NCI-H446 (cell line): ENCODE data around the gene MYO1G.

ENCODE experiments used
- DNase-seq, 2 experiments: peaks; one replicate each; lab custom pipeline; 2025; lab: John Stamatoyannopoulos, UW

MYO1G gene

GRCh38 chr7:44966731-44967538 is 11.9 kb downstream of the MYO1G start:
- DNase-seq = no peak

GRCh38 chr7:44965937-44966730 is 12.7 kb downstream of the MYO1G start:
- DNase-seq = no peak

- DNase-seq = no peak
Observed at GRCh38 chr7:44965441-44965903, 13.3 kb downstream of the MYO1G start.

DNA sequence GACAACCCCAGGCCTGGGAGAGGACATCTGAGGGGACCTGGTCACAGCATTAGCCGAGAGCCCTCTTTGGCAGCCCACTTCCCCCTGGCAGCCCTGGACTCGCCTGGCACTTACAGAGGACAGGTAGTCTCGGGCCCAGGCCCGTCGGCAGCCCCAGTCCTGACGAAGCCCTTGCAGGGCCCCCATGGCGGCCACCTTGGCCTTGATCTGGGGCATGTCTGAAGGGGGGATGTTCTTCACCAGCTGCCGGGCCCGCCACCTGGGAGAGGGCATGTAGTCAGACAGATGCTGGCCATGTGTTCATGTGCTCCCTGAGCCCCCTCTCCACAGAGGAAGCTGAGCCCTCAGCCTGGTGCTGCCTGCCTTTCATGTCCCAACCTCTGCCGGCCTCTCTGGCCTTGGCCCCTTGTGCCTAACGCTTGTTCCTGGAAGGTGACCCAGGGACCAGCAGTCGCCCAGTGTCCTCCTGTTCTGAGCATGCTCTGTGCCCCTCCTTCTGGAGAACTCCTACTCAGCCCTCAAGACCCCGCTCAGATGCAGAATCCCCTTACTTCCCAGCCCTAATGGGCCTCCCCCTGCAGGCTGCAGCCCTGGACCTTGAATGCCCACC is 13.9 kb downstream of the MYO1G start:
- no peak for DNase-seq

DNA sequence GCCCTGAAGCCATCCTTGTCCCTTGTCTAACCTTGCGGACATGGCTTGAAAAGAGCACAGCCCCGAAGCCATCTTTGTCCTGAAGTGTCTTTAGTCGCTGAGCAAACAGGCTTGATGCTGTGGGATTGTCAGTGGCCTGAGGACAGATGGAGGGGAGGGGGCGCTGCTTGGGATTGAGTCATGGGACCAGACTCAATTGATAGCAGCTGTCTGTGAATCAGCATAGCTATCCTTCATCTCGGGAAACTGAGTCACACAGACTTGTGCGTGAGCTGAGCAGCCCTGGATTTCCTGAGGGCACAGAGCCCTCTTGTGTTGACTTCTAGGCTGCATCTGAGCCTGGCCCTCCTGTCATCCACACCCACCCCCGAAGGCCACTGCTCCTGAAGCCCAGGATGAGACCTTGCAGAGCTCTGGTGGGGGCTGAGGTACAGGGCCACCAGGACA is 14.4 kb downstream of the MYO1G start:
- DNase-seq = no peak

DNA sequence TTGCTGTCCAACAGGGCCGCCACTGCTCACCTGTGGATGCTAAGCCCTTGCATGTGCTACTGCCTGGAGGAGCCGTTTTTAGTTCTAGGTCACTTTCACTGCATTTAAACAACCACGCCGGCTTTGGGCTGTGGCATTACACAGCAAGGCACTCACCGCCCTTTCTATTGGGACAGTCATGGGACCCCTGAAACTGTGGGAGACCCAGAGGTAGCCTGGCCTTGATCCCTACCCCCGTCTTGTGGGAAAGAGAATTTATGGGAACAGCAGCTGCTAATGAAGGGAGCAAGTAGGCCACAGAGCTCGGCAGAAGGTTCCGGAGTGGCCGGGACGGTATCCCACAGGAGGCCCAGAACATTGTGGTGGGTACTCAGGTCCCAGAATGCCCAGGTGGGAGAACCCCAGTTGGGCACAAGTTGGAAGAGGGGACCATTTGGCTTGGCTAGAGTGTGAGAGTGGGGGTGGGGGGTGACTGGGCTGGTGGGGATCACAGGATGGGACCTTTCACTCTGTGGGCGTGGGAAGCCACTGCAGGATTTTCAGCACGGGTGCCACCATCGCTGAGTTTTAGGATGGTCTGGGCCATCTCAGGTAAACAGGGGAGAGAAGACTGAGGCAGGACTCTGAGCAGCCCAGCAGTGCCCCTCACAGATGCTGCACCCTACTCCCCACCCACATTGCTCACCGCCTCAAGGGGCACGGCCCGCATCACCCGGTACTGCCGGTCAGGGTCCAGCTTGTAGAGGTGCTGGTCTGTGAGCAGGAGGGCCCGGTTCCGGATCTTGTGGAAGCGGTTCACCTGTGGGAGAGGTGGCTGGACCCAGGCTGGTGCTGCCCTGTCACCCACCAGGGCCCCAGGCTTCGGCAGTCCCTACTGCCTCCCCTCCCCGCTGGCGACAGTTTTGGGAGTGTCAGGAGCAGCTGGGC is 15.2 kb downstream of the MYO1G start:
- no peak for DNase-seq

DNA sequence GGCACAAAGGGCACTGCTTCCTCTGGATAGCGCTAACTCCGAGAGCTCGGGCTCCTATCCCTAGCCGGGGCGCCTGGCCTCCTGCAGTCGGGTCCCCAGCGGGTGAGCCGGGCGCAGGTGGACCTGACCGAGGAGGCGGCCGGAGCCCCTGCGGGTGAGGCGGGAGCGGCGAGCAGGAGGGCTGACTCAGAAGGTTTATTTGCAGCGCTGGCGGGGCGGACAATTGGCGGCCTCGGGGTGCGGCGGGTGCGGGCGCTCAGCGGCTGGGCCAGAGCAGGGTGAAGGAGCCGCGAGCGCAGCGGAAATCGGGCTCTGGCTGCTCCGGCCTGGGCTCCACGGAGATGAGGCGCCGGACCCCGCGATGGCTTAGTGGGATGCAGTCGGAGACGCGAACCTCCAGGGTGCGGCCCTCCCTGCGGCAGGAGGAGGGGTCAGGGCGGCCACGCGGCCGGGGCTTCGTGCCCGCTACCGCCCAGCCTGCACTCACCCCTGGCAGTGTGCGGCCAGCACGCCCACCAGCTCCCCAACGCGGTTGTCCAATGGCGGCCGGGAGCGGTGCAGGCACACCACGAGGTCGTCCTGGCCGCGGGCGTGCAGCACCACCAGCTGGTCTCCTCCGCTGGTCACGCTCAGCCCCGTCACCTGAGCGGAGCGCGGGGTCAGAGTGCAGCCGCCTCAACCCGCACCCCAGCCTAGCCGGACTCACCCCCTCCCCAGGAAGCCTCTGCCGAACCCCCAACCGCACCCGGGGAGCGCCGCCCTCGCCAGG is 16.1 kb downstream of the MYO1G start:
- DNase-seq = no peak

- DNase-seq = no peak
Observed at GRCh38 chr7:44961844-44962482, 16.9 kb downstream of the MYO1G start.

- no peak for DNase-seq
Observed at GRCh38 chr7:44960011-44960580, 18.7 kb downstream of the MYO1G start.

- no peak for DNase-seq
Observed at GRCh38 chr7:44959433-44959951, 19.3 kb downstream of the MYO1G start.

GRCh38 chr7:44958645-44959344 is 20.0 kb downstream of the MYO1G start:
- no peak for DNase-seq

DNA sequence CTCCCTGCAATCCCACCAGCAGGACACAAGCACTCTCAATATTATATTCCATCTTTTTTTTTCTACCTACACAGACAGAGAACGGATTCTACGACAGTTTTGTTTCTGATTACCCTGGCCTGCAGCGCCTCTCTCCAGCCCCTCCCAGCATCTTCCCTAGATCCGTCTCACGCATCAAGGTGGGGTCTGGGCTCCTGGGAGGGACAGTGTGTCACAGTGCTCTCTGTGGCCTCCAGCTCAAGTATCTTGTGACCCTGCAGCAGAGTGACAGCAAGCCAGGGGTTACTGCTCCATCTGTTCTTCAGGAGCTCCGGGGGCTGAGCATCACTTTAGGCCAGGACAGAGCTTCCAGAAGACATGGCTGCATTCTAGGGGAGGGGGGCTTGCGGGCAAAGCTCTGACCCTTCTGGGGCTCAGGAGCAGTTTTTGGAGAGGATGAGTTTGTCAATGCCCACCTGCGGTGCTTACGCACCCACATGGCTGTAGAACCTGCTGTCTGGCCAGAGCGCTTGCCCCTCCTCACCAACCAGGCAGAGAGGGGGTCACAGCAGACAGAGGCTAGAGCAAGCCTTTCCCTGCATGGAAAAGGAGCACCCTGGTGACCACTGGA is 22.6 kb downstream of the MYO1G start:
- no peak for DNase-seq

DNA sequence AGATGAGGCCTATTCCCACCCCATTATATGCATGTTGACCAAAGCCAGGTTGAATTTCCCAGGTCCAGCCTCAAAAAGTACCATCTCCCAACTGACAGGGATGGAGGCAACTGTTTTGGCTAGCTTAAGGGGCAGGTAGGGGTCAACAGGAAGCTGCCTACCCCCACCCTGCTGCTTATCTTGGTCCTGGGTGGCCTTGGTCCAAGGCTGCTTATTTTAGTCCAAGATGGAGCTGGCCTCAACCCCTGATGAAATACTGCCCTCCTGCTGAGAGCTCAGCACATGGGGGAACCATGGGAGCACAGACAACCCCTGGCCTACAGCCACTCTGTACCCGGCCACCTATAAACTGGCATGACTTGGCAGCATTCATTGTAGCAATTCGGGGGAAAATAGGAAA is 23.1 kb downstream of the MYO1G start:
- no peak for DNase-seq

DNA sequence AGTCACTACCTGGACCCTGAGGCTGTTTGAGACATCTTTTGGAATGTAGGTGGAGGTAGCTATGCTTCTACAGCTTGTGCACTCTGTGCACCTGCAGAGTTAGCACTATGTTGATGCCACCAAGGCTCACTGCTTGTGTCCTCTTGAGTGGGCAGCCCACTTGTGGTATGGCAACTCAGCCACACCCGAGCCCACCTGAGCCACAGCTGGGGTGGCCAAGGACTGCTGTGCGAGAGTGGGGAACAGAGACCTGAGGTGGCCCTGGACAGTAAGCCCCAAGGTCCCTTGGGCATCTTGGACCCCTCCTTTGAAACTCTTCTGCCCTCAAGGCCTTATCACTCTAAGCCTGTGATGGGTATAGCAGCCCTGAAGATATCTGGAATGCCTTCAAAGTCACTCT is 25.7 kb downstream of the MYO1G start:
- no peak for DNase-seq

DNA sequence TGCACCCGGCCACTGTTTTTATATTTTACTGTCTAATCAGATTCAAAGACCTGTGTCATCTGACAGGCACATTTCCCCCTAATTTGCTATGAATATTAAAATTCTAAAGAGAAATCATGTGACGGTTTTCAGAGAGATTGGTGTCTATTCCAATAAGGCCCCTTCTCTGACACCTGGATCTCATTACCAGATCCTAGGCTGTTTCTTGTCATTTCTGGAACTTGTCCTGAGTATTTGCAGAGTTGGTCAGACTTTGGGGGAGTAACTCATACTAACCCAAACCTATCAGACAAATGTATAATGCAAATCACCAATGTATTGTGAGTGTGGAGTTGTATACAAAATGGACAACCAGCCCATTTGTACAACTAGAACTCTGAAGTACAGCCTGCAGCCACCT is 29.5 kb downstream of the MYO1G start:
- DNase-seq = no peak

DNA sequence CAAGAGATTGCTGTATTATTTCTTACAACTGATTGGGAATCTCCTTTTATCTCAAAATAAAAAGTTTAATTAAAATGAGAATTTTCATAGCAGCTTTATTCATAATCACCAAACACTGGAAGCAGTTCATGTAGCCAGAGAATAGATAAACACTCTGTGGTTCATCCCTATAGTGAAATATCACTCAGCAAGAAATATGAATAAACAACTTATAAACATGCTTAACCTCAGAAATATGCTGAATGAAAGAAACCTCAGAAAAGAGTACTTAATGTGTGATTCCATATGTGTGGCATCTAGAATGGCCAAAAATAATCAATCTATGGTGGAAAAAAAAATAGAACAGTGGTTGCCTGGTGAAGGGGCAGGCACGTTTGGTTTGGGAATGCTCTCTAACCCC is 33.3 kb downstream of the MYO1G start:
- DNase-seq = no peak

DNA sequence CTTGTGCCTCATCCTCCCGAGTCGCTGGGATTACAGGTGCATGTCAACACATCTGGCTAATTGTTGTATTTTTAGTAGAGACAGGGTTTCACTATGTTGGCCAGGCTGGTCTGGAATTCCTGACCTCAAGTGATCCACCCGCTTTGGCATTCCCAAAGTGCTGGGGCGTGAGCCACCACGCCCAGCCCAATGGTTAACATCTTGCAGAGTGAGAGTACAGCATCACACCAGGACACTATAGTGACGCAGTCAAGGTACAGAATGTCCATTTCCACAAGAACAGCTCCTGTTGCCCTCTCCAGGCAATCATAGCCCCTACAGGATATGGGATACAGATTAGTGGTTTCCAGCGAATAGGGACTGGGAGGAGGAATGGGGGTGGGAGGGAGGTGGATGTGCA is 34.0 kb downstream of the MYO1G start:
- DNase-seq = no peak

DNA sequence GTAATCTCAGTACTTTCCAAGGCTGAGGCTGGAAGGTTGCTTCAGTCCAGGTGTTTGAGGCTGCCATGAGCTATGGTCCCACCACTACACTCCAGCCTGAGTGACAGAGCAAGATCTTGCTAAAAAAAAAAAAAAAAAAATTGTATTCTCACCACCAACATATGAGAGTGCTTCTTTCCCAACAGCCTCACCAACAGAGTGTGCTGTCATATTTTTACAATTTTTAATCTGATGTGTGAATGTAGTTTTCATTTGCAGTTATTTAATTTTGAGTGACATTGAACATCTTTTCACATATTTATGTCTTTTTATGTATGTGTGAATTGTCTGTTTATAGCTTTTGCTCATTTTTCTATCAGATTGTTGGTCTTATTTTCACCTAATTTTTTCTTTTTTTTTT is 35.2 kb downstream of the MYO1G start:
- no peak for DNase-seq

GRCh38 chr7:44937426-44937825 is 41.4 kb downstream of the MYO1G start:
- no peak for DNase-seq
